ENCODE results near the gene CCSER2. TPM values are rescaled to one million over a fixed set of nuclear protein-coding genes. Genes with fewer than 3 reads are reported as not detected.
A peak's percentile ranks its signal among the peaks of the same experiment; 100 is the strongest.

CCSER2 gene
- total RNA-seq, 1 donor from 2014 or later: 80.2 TPM

DNA sequence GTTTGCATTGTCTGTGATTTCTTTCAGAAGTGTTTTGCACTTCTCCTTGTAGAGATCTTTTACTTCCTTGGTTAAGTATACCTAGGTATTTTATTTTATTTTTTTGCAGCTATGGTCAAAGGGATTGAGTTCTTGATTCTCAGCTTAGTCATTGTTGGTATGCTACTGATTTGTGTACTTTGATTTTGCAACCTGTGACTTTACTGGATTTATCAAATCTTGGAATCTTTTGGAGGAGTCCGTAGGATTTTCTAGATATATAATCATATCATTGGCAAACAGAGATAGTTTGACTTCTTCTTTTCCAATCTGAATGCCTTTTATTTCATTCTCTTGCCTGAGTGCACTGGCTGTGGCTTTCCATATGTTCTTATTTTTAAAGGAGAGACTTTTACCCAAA is 41.9 kb downstream of the CCSER2 start:
- Mint-ChIP-seq H3K36me3 (ENCODE audit: low read depth, unreplicated experiment) (no peaks in the 10 kb centered on the region), H3K9me3 (ENCODE audit: unreplicated experiment) (no peaks in the 10 kb centered on the region), H3K4me1 (ENCODE audit: unreplicated experiment) (peaks cover 5% of the 10 kb centered on the region), H3K27me3 (ENCODE audit: unreplicated experiment) (no peaks in the 10 kb centered on the region), H3K27ac (ENCODE audit: unreplicated experiment) (no peak overlapping the region), H3K4me3 (ENCODE audit: unreplicated experiment) (no peak overlapping the region)
- TF ChIP-seq, protein P1, sequence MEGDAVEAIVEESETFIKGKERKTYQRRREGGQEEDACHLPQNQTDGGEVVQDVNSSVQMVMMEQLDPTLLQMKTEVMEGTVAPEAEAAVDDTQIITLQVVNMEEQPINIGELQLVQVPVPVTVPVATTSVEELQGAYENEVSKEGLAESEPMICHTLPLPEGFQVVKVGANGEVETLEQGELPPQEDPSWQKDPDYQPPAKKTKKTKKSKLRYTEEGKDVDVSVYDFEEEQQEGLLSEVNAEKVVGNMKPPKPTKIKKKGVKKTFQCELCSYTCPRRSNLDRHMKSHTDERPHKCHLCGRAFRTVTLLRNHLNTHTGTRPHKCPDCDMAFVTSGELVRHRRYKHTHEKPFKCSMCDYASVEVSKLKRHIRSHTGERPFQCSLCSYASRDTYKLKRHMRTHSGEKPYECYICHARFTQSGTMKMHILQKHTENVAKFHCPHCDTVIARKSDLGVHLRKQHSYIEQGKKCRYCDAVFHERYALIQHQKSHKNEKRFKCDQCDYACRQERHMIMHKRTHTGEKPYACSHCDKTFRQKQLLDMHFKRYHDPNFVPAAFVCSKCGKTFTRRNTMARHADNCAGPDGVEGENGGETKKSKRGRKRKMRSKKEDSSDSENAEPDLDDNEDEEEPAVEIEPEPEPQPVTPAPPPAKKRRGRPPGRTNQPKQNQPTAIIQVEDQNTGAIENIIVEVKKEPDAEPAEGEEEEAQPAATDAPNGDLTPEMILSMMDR (IDR thresholded peaks at IDR 0.05; ENCODE audit: unreplicated experiment): no peak
- no peak for DNase-seq (ENCODE audit: low spot score)

DNA sequence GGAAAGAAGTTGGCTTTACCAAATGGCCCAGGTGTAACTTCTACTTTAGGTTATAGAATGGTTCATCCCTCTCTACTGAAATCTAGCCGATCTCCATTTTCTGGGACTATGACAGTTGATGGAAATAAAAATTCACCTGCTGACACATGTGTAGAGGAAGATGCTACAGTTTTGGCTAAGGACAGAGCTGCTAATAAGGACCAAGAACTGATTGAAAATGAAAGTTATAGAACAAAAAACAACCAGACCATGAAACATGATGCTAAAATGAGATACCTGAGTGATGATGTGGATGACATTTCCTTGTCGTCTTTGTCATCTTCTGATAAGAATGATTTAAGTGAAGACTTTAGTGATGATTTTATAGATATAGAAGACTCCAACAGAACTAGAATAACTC is 43.6 kb downstream of the CCSER2 start:
- Mint-ChIP-seq H3K36me3 (ENCODE audit: low read depth, unreplicated experiment) (no peaks in the 10 kb centered on the region), H3K27me3 (ENCODE audit: unreplicated experiment) (no peaks in the 10 kb centered on the region), H3K27ac (ENCODE audit: unreplicated experiment) (no peak overlapping the region), H3K4me3 (ENCODE audit: unreplicated experiment) (no peak overlapping the region), H3K4me1 (ENCODE audit: unreplicated experiment) (peaks cover 5% of the 10 kb centered on the region), H3K9me3 (ENCODE audit: unreplicated experiment) (no peaks in the 10 kb centered on the region)
- TF ChIP-seq, protein P1 (IDR thresholded peaks at IDR 0.05; ENCODE audit: unreplicated experiment): no peak
- no peak for DNase-seq (ENCODE audit: low spot score)

DNA sequence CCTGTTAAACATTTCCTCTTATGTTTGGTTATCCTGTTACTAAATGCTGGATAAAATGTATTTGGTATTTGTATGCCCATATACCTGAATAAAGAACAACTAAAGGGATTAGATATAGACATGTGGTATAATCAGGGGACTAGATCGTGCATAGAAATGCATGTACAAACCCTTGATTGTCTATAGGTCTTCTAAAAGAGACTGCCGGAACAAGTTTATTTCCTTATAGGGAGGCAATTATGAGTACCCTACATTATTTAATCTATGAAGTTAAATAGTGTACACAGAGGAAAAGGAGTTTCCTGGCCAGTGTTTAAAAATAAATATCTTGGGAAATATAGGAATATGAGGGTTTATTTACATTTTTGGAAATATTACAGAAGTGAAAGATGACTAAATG is 44.6 kb downstream of the CCSER2 start:
- H3K36me3 Mint-ChIP-seq (ENCODE audit: low read depth, unreplicated experiment): no peaks in the 10 kb centered on the region
- DNase-seq (ENCODE audit: low spot score): no peak
- H3K27me3 Mint-ChIP-seq (ENCODE audit: unreplicated experiment): no peaks in the 10 kb centered on the region
- TF ChIP-seq, protein P1 (IDR thresholded peaks at IDR 0.05; ENCODE audit: unreplicated experiment): no peak
- no peak overlapping the region for H3K4me3 Mint-ChIP-seq (ENCODE audit: unreplicated experiment)
- H3K27ac Mint-ChIP-seq (ENCODE audit: unreplicated experiment): no peak overlapping the region
- no peaks in the 10 kb centered on the region for H3K4me1 Mint-ChIP-seq (ENCODE audit: unreplicated experiment)
- no peaks in the 10 kb centered on the region for H3K9me3 Mint-ChIP-seq (ENCODE audit: unreplicated experiment)

DNA sequence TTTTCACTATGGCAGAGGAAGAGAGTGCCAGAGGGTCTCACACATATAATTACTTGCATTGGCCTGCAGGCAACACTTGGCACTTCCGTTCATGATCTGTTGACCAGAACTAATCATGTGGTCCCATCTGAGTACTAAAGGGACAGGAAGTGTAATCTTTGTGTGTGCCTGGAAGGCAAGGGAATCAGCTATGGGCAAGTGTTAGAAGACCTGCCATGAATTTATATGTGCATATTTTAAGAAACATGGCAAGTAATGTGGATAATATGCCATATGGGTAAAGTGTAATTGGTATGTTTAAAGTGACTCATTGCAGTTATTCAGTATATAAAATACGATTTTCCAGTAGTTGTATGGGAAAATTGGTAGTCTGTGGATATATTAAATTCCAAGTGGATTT is 46.1 kb downstream of the CCSER2 start:
- peak overlapping the region; percentile 58 for H3K27ac Mint-ChIP-seq (ENCODE audit: unreplicated experiment)
- no peaks in the 10 kb centered on the region for H3K27me3 Mint-ChIP-seq (ENCODE audit: unreplicated experiment)
- DNase-seq (ENCODE audit: low spot score): no peak
- no peaks in the 10 kb centered on the region for H3K36me3 Mint-ChIP-seq (ENCODE audit: low read depth, unreplicated experiment)
- no peaks in the 10 kb centered on the region for H3K9me3 Mint-ChIP-seq (ENCODE audit: unreplicated experiment)
- H3K4me3 Mint-ChIP-seq (ENCODE audit: unreplicated experiment): no peak overlapping the region
- TF ChIP-seq, protein P1 (IDR thresholded peaks at IDR 0.05; ENCODE audit: unreplicated experiment): no peak
- no peaks in the 10 kb centered on the region for H3K4me1 Mint-ChIP-seq (ENCODE audit: unreplicated experiment)

DNA sequence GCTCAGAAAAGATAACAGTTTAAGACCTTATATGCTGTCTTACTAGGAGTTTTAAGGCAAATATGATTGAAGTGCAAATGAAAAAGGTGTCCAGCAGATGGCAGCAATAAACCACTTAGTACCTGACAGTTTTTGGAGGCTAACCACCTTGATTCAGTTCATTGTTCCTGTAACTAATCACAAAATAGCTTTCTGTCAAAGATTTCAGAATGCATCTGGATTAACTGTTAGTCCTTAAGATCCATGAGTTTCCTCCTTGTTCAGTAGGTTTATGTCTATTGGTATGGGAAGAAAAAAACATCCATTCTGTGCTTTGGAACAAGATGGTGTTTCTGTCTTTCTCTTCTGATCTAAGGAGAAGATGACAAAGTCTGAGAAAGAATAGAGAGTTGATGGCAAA is 46.6 kb downstream of the CCSER2 start:
- Mint-ChIP-seq H3K36me3 (ENCODE audit: low read depth, unreplicated experiment) (no peaks in the 10 kb centered on the region), H3K4me3 (ENCODE audit: unreplicated experiment) (no peak overlapping the region), H3K9me3 (ENCODE audit: unreplicated experiment) (no peaks in the 10 kb centered on the region), H3K27me3 (ENCODE audit: unreplicated experiment) (no peaks in the 10 kb centered on the region), H3K27ac (ENCODE audit: unreplicated experiment) (no peak overlapping the region), H3K4me1 (ENCODE audit: unreplicated experiment) (no peaks in the 10 kb centered on the region)
- TF ChIP-seq, protein P1 (IDR thresholded peaks at IDR 0.05; ENCODE audit: unreplicated experiment): peak; percentile 76
- DNase-seq (ENCODE audit: low spot score): peak; percentile 54
